ENCODE data around the gene TPP2.

The TPP2 gene

GRCh38 chr13:102638741-102639140 is 42.0 kb downstream of the TPP2 start:
- Histone ChIP-seq H3K27me3 (ENCODE audit: control insufficient read depth, insufficient read depth, low read length) (no peaks in the 10 kb centered on the region), H3K9me3 (ENCODE audit: control insufficient read depth, insufficient read depth, low read length) (no peaks in the 10 kb centered on the region), H3K4me3 (ENCODE audit: low read depth, low read length) (no peak overlapping the region), H3K9ac (ENCODE audit: low read depth, low read length) (no peak overlapping the region), H3K36me3 (ENCODE audit: control insufficient read depth, insufficient read depth, low read length) (peaks cover 26% of the 10 kb centered on the region), H3K4me1 (ENCODE audit: control insufficient read depth, insufficient read depth, low read length) (no peaks in the 10 kb centered on the region)

- Histone ChIP-seq H3K4me3 (ENCODE audit: low read depth, low read length) (no peak overlapping the region), H3K4me1 (ENCODE audit: control insufficient read depth, insufficient read depth, low read length) (no peaks in the 10 kb centered on the region), H3K36me3 (ENCODE audit: control insufficient read depth, insufficient read depth, low read length) (peaks cover 13% of the 10 kb centered on the region), H3K27me3 (ENCODE audit: control insufficient read depth, insufficient read depth, low read length) (no peaks in the 10 kb centered on the region), H3K9ac (ENCODE audit: low read depth, low read length) (no peak overlapping the region), H3K9me3 (ENCODE audit: control insufficient read depth, insufficient read depth, low read length) (no peaks in the 10 kb centered on the region)
Measured at GRCh38 chr13:102642029-102642428, 45.2 kb downstream of the TPP2 start.

GRCh38 chr13:102642475-102642874 is 45.7 kb downstream of the TPP2 start:
- H3K9me3 ChIP-seq (ENCODE audit: control insufficient read depth, insufficient read depth, low read length) = no peaks in the 10 kb centered on the region
- peaks cover 10% of the 10 kb centered on the region for H3K36me3 ChIP-seq (ENCODE audit: control insufficient read depth, insufficient read depth, low read length)
- H3K27me3 ChIP-seq (ENCODE audit: control insufficient read depth, insufficient read depth, low read length) = no peaks in the 10 kb centered on the region
- no peaks in the 10 kb centered on the region for H3K4me1 ChIP-seq (ENCODE audit: control insufficient read depth, insufficient read depth, low read length)
- H3K4me3 ChIP-seq (ENCODE audit: low read depth, low read length) = no peak overlapping the region
- no peak overlapping the region for H3K9ac ChIP-seq (ENCODE audit: low read depth, low read length)

GRCh38 chr13:102643656-102644055 is 46.9 kb downstream of the TPP2 start:
- Histone ChIP-seq H3K9me3 (ENCODE audit: control insufficient read depth, insufficient read depth, low read length) (no peaks in the 10 kb centered on the region), H3K4me3 (ENCODE audit: low read depth, low read length) (no peak overlapping the region), H3K36me3 (ENCODE audit: control insufficient read depth, insufficient read depth, low read length) (peaks cover 7% of the 10 kb centered on the region), H3K9ac (ENCODE audit: low read depth, low read length) (no peak overlapping the region), H3K4me1 (ENCODE audit: control insufficient read depth, insufficient read depth, low read length) (no peaks in the 10 kb centered on the region), H3K27me3 (ENCODE audit: control insufficient read depth, insufficient read depth, low read length) (no peaks in the 10 kb centered on the region)

- peaks cover 7% of the 10 kb centered on the region for H3K36me3 ChIP-seq (ENCODE audit: control insufficient read depth, insufficient read depth, low read length)
- H3K27me3 ChIP-seq (ENCODE audit: control insufficient read depth, insufficient read depth, low read length) = no peaks in the 10 kb centered on the region
- H3K4me1 ChIP-seq (ENCODE audit: control insufficient read depth, insufficient read depth, low read length) = no peaks in the 10 kb centered on the region
- H3K9ac ChIP-seq (ENCODE audit: low read depth, low read length) = no peak overlapping the region
- no peaks in the 10 kb centered on the region for H3K9me3 ChIP-seq (ENCODE audit: control insufficient read depth, insufficient read depth, low read length)
- no peak overlapping the region for H3K4me3 ChIP-seq (ENCODE audit: low read depth, low read length)
Measured at GRCh38 chr13:102645701-102646100, 48.9 kb downstream of the TPP2 start.

- Histone ChIP-seq H3K27me3 (ENCODE audit: control insufficient read depth, insufficient read depth, low read length) (no peaks in the 10 kb centered on the region), H3K9ac (ENCODE audit: low read depth, low read length) (no peak overlapping the region), H3K9me3 (ENCODE audit: control insufficient read depth, insufficient read depth, low read length) (no peaks in the 10 kb centered on the region), H3K36me3 (ENCODE audit: control insufficient read depth, insufficient read depth, low read length) (peaks cover 7% of the 10 kb centered on the region), H3K4me1 (ENCODE audit: control insufficient read depth, insufficient read depth, low read length) (no peaks in the 10 kb centered on the region), H3K4me3 (ENCODE audit: low read depth, low read length) (no peak overlapping the region)
Measured at GRCh38 chr13:102648046-102648445, 51.3 kb downstream of the TPP2 start.

- no peaks in the 10 kb centered on the region for H3K27me3 ChIP-seq (ENCODE audit: control insufficient read depth, insufficient read depth, low read length)
- H3K36me3 ChIP-seq (ENCODE audit: control insufficient read depth, insufficient read depth, low read length) = peaks cover 4% of the 10 kb centered on the region
Measured at GRCh38 chr13:102650444-102650843, 53.7 kb downstream of the TPP2 start.

GRCh38 chr13:102651392-102651791 is 54.6 kb downstream of the TPP2 start:
- Histone ChIP-seq H3K36me3 (ENCODE audit: control insufficient read depth, insufficient read depth, low read length) (peaks cover 3% of the 10 kb centered on the region), H3K9me3 (ENCODE audit: control insufficient read depth, insufficient read depth, low read length) (no peaks in the 10 kb centered on the region)

More at GRCh38 chr13:102650444-102650843, 53.7 kb downstream of the TPP2 start:
- H3K9ac ChIP-seq (ENCODE audit: low read depth, low read length) = no peak overlapping the region
- no peaks in the 10 kb centered on the region for H3K4me1 ChIP-seq (ENCODE audit: control insufficient read depth, insufficient read depth, low read length)
- H3K9me3 ChIP-seq (ENCODE audit: control insufficient read depth, insufficient read depth, low read length) = no peaks in the 10 kb centered on the region
- H3K4me3 ChIP-seq (ENCODE audit: low read depth, low read length) = no peak overlapping the region

GRCh38 chr13:102651892-102652291 is 55.1 kb downstream of the TPP2 start:
- H3K4me3 ChIP-seq (ENCODE audit: low read depth, low read length) = no peak overlapping the region
- H3K27me3 ChIP-seq (ENCODE audit: control insufficient read depth, insufficient read depth, low read length) = no peaks in the 10 kb centered on the region
- no peaks in the 10 kb centered on the region for H3K9me3 ChIP-seq (ENCODE audit: control insufficient read depth, insufficient read depth, low read length)
- H3K9ac ChIP-seq (ENCODE audit: low read depth, low read length) = no peak overlapping the region
- H3K36me3 ChIP-seq (ENCODE audit: control insufficient read depth, insufficient read depth, low read length) = no peaks in the 10 kb centered on the region
- H3K4me1 ChIP-seq (ENCODE audit: control insufficient read depth, insufficient read depth, low read length) = no peaks in the 10 kb centered on the region

More at GRCh38 chr13:102651392-102651791, 54.6 kb downstream of the TPP2 start:
- Histone ChIP-seq H3K4me1 (ENCODE audit: control insufficient read depth, insufficient read depth, low read length) (no peaks in the 10 kb centered on the region), H3K9ac (ENCODE audit: low read depth, low read length) (no peak overlapping the region), H3K27me3 (ENCODE audit: control insufficient read depth, insufficient read depth, low read length) (no peaks in the 10 kb centered on the region), H3K4me3 (ENCODE audit: low read depth, low read length) (no peak overlapping the region)

- H3K9me3 ChIP-seq (ENCODE audit: control insufficient read depth, insufficient read depth, low read length) = no peaks in the 10 kb centered on the region
- no peaks in the 10 kb centered on the region for H3K4me1 ChIP-seq (ENCODE audit: control insufficient read depth, insufficient read depth, low read length)
- no peak overlapping the region for H3K9ac ChIP-seq (ENCODE audit: low read depth, low read length)
- H3K27me3 ChIP-seq (ENCODE audit: control insufficient read depth, insufficient read depth, low read length) = no peaks in the 10 kb centered on the region
- peaks cover 7% of the 10 kb centered on the region for H3K36me3 ChIP-seq (ENCODE audit: control insufficient read depth, insufficient read depth, low read length)
- H3K4me3 ChIP-seq (ENCODE audit: low read depth, low read length) = no peak overlapping the region
Measured at GRCh38 chr13:102654756-102655155, 58.0 kb downstream of the TPP2 start.

- no peaks in the 10 kb centered on the region for H3K9me3 ChIP-seq (ENCODE audit: control insufficient read depth, insufficient read depth, low read length)
- peaks cover 7% of the 10 kb centered on the region for H3K36me3 ChIP-seq (ENCODE audit: control insufficient read depth, insufficient read depth, low read length)
- no peaks in the 10 kb centered on the region for H3K27me3 ChIP-seq (ENCODE audit: control insufficient read depth, insufficient read depth, low read length)
Measured at GRCh38 chr13:102657630-102658029, 60.8 kb downstream of the TPP2 start.

GRCh38 chr13:102658660-102659059 is 61.9 kb downstream of the TPP2 start:
- Histone ChIP-seq H3K36me3 (ENCODE audit: control insufficient read depth, insufficient read depth, low read length) (peaks cover 7% of the 10 kb centered on the region), H3K9me3 (ENCODE audit: control insufficient read depth, insufficient read depth, low read length) (no peaks in the 10 kb centered on the region)

More at GRCh38 chr13:102657630-102658029, 60.8 kb downstream of the TPP2 start:
- H3K9ac ChIP-seq (ENCODE audit: low read depth, low read length) = no peak overlapping the region
- no peak overlapping the region for H3K4me3 ChIP-seq (ENCODE audit: low read depth, low read length)
- H3K4me1 ChIP-seq (ENCODE audit: control insufficient read depth, insufficient read depth, low read length) = no peaks in the 10 kb centered on the region

More at GRCh38 chr13:102658660-102659059, 61.9 kb downstream of the TPP2 start:
- no peak overlapping the region for H3K4me3 ChIP-seq (ENCODE audit: low read depth, low read length)
- H3K4me1 ChIP-seq (ENCODE audit: control insufficient read depth, insufficient read depth, low read length) = no peaks in the 10 kb centered on the region
- no peaks in the 10 kb centered on the region for H3K27me3 ChIP-seq (ENCODE audit: control insufficient read depth, insufficient read depth, low read length)
- H3K9ac ChIP-seq (ENCODE audit: low read depth, low read length) = no peak overlapping the region

All from iPS-15b (cell line).